Activated T-helper 2 cell treated with anti-CD3 and anti-CD28 coated beads, Interferon-gamma antibody, Interleukin-2, Interleukin-4, amounts not matched to agents 10 μg/mL and 5 μg/mL and 100 μg/mL, durations not matched to agents 14 hours and 24 hours and 36 hours (primary cell): ENCODE data around the gene SNX33. TPM values are rescaled to one million over a fixed set of nuclear protein-coding genes. Genes with fewer than 3 reads are reported as not detected.
"Not testable (repeated sequence)": the region's sequence is repeated elsewhere in the genome, so short reads cannot be mapped to it uniquely, and the experiment has no call there.

Experiments used
- DNase-seq: peaks from one replicate; pipeline ENCODE4 v3.0.0; 2021; ENCODE audit warnings: low spot score
- H3K27ac Mint-ChIP-seq: one replicate; pipeline ENCODE4 v1.8.0; 2021; ENCODE audit warnings: mixed read lengths
- H3K27me3 Mint-ChIP-seq: one replicate; pipeline ENCODE4 v1.8.0; 2021; ENCODE audit warnings: low read depth, mixed read lengths
- H3K36me3 Mint-ChIP-seq: one replicate; pipeline ENCODE4 v1.8.0; 2021; ENCODE audit warnings: low read depth, mixed read lengths
- H3K4me1 Mint-ChIP-seq: one replicate; pipeline ENCODE4 v1.8.0; 2021; ENCODE audit warnings: low read depth, mixed read lengths
- H3K4me3 Mint-ChIP-seq: one replicate; pipeline ENCODE4 v1.8.0; 2021; ENCODE audit warnings: low read depth, mild to moderate bottlenecking, moderate library complexity, mixed read lengths
- H3K9me3 Mint-ChIP-seq: one replicate; pipeline ENCODE4 v1.8.0; 2021; ENCODE audit warnings: mixed read lengths
- intact Hi-C: fragments of 100-400 bp; cut with micrococcal nuclease; formaldehyde crosslinking; loops from one replicate; pipeline ENCODE4 v1.15.1; 2023
- total RNA-seq: library from RNA; stranded (reverse); gene quantifications from 2 replicates; pipeline ENCODE4 v1.2.3, GENCODE V29; 2022

SNX33 gene
- total RNA-seq, 1 donor from 2014 or later, result 6.8 TPM

- no peak overlapping the region for H3K4me3 Mint-ChIP-seq
- H3K36me3 Mint-ChIP-seq, result no peaks in the 10 kb centered on the region
- no peaks in the 10 kb centered on the region for H3K9me3 Mint-ChIP-seq
- no peaks in the 10 kb centered on the region for H3K27me3 Mint-ChIP-seq
- no peaks in the 10 kb centered on the region for H3K4me1 Mint-ChIP-seq
- no peak for DNase-seq
- intact Hi-C loops, result no loop called here
- no peak overlapping the region for H3K27ac Mint-ChIP-seq
These were observed 37.5 kb downstream of the SNX33 start for GRCh38 chr15:75685195-75685594.

- not testable (repeated sequence) for H3K27me3 Mint-ChIP-seq, H3K4me3 Mint-ChIP-seq, H3K9me3 Mint-ChIP-seq, H3K36me3 Mint-ChIP-seq, H3K27ac Mint-ChIP-seq, H3K4me1 Mint-ChIP-seq
- peak; percentile 73 for DNase-seq
- intact Hi-C loops, result loop anchor here (1.0 kb wide), 1 partner anchor 116 kb away; no protein-coding TSS in a partner anchor
These were observed 38.5 kb downstream of the SNX33 start for GRCh38 chr15:75686212-75686642.

GRCh38 chr15:75687486-75688277, 40.0 kb downstream of the SNX33 start:
- intact Hi-C loops, result no loop called here
- H3K36me3 Mint-ChIP-seq, result no peaks in the 10 kb centered on the region
- no peak overlapping the region for H3K27ac Mint-ChIP-seq
- no peaks in the 10 kb centered on the region for H3K9me3 Mint-ChIP-seq
- no peaks in the 10 kb centered on the region for H3K4me1 Mint-ChIP-seq
- DNase-seq, result no peak
- peaks cover 5% of the 10 kb centered on the region for H3K27me3 Mint-ChIP-seq
- no peak overlapping the region for H3K4me3 Mint-ChIP-seq

GRCh38 chr15:75688278-75688557, 40.5 kb downstream of the SNX33 start:
- no peaks in the 10 kb centered on the region for H3K9me3 Mint-ChIP-seq
- intact Hi-C loops, result no loop called here
- H3K4me1 Mint-ChIP-seq, result no peaks in the 10 kb centered on the region
- no peaks in the 10 kb centered on the region for H3K36me3 Mint-ChIP-seq
- no peak overlapping the region for H3K4me3 Mint-ChIP-seq
- peaks cover 7% of the 10 kb centered on the region for H3K27me3 Mint-ChIP-seq
- no peak overlapping the region for H3K27ac Mint-ChIP-seq
- no peak for DNase-seq

- H3K27me3 Mint-ChIP-seq, result peaks cover 9% of the 10 kb centered on the region
- intact Hi-C loops, result no loop called here
- no peaks in the 10 kb centered on the region for H3K4me1 Mint-ChIP-seq
- H3K9me3 Mint-ChIP-seq, result no peaks in the 10 kb centered on the region
- no peak for DNase-seq
- H3K27ac Mint-ChIP-seq, result no peak overlapping the region
- H3K4me3 Mint-ChIP-seq, result no peak overlapping the region
- H3K36me3 Mint-ChIP-seq, result no peaks in the 10 kb centered on the region
These were observed 41.1 kb downstream of the SNX33 start for GRCh38 chr15:75688831-75689230.

- H3K4me1 Mint-ChIP-seq, H3K4me3 Mint-ChIP-seq, H3K27ac Mint-ChIP-seq, intact Hi-C loops, H3K9me3 Mint-ChIP-seq, DNase-seq, H3K36me3 Mint-ChIP-seq: not testable (repeated sequence)
- H3K27me3 Mint-ChIP-seq, result peaks cover 11% of the 10 kb centered on the region
These were observed 41.7 kb downstream of the SNX33 start for GRCh38 chr15:75689429-75689828.

- DNase-seq, H3K27ac Mint-ChIP-seq, H3K4me1 Mint-ChIP-seq, H3K36me3 Mint-ChIP-seq, intact Hi-C loops, H3K9me3 Mint-ChIP-seq, H3K4me3 Mint-ChIP-seq: not testable (repeated sequence)
- H3K27me3 Mint-ChIP-seq, result peaks cover 11% of the 10 kb centered on the region
These were observed 44.6 kb downstream of the SNX33 start for GRCh38 chr15:75692311-75692710.

GRCh38 chr15:75693028-75693427, 45.3 kb downstream of the SNX33 start:
- peaks cover 11% of the 10 kb centered on the region for H3K27me3 Mint-ChIP-seq
- H3K27ac Mint-ChIP-seq, DNase-seq, H3K4me3 Mint-ChIP-seq, H3K36me3 Mint-ChIP-seq, H3K4me1 Mint-ChIP-seq, H3K9me3 Mint-ChIP-seq, intact Hi-C loops: not testable (repeated sequence)

GRCh38 chr15:75693501-75694240, 46.0 kb downstream of the SNX33 start:
- Mint-ChIP-seq H3K4me1 (peaks cover 6% of the 10 kb centered on the region), H3K4me3 (no peak overlapping the region), H3K36me3 (no peaks in the 10 kb centered on the region), H3K27ac (no peak overlapping the region), H3K9me3 (no peaks in the 10 kb centered on the region), H3K27me3 (peaks cover 11% of the 10 kb centered on the region)
- DNase-seq, result no peak
- intact Hi-C loops, result no loop called here

GRCh38 chr15:75694241-75695182, 46.8 kb downstream of the SNX33 start:
- Mint-ChIP-seq H3K4me3 (no peak overlapping the region), H3K36me3 (no peaks in the 10 kb centered on the region), H3K27me3 (peaks cover 11% of the 10 kb centered on the region), H3K4me1 (peaks cover 6% of the 10 kb centered on the region), H3K27ac (no peak overlapping the region), H3K9me3 (no peaks in the 10 kb centered on the region)
- no peak for DNase-seq
- intact Hi-C loops, result no loop called here

GRCh38 chr15:75695220-75695619, 47.5 kb downstream of the SNX33 start:
- no peaks in the 10 kb centered on the region for H3K36me3 Mint-ChIP-seq
- peaks cover 11% of the 10 kb centered on the region for H3K27me3 Mint-ChIP-seq
- H3K4me1 Mint-ChIP-seq, result peaks cover 6% of the 10 kb centered on the region
- intact Hi-C loops, result no loop called here
- no peak for DNase-seq
- no peak overlapping the region for H3K27ac Mint-ChIP-seq
- H3K4me3 Mint-ChIP-seq, result no peak overlapping the region
- no peaks in the 10 kb centered on the region for H3K9me3 Mint-ChIP-seq

GRCh38 chr15:75695634-75696310, 48.1 kb downstream of the SNX33 start:
- peaks cover 11% of the 10 kb centered on the region for H3K27me3 Mint-ChIP-seq
- no peaks in the 10 kb centered on the region for H3K9me3 Mint-ChIP-seq
- H3K36me3 Mint-ChIP-seq, result no peaks in the 10 kb centered on the region
- no peak overlapping the region for H3K27ac Mint-ChIP-seq
- intact Hi-C loops, result no loop called here
- no peak for DNase-seq
- H3K4me3 Mint-ChIP-seq, result no peak overlapping the region
- H3K4me1 Mint-ChIP-seq, result peaks cover 6% of the 10 kb centered on the region
